Caco-2 (cell line): ENCODE results near the gene GLIS1. TPM values are rescaled to one million over a fixed set of nuclear protein-coding genes. Genes with fewer than 3 reads are reported as not detected.

Experiments used
- BruUV-seq: library from RNA; stranded (reverse); fragments of 400-500 nt; replicated peaks from 2 replicates; lab custom pipeline; 2021; lab: Mats Ljungman, UMichigan
- CTCF ChIA-PET: fragments of 300-600 bp; sonication (Branson Sonifier 250); formaldehyde crosslinking; loops from one replicate; lab custom pipeline; 2022; ENCODE audit warnings: antibody characterized with exemption; lab: Charles Lee
- POLR2A ChIA-PET: fragments of 300-600 bp; sonication (Branson Sonifier 250); formaldehyde crosslinking; loops from one replicate; lab custom pipeline; 2022; ENCODE audit warnings: antibody characterized with exemption; lab: Charles Lee
- DNase-seq, 2 experiments: peaks; one replicate each; pipeline versions ENCODE4 v3.0.0 to v3.0.0-alpha.2; 2020 to 2022
- H3K27me3 ChIP-seq: replicated peaks from 2 replicates; pipeline ENCODE4 v1.6.0; 2011; ENCODE audit warnings: low read length; ENCODE audit not compliant: control insufficient read depth, insufficient read depth
- H3K36me3 ChIP-seq: 2 replicates; pipeline ENCODE4 v1.5.1; 2011; ENCODE audit warnings: low read length; ENCODE audit not compliant: control insufficient read depth, insufficient read depth
- H3K4me1 ChIP-seq: fragments of 250-450 bp; sonication (Bioruptor Pico); 2 replicates; pipeline ENCODE4 v1.5.1; 2020; ENCODE audit warnings: mild to moderate bottlenecking
- H3K4me3 ChIP-seq: 2 replicates; pipeline ENCODE4 v1.5.1; 2011; ENCODE audit warnings: low read depth, mild to moderate bottlenecking, control low read depth, low read length
- H3K9me3 ChIP-seq: fragments of 250-450 bp; sonication (Bioruptor Pico); 2 replicates; pipeline ENCODE4 v1.5.1; 2020; ENCODE audit warnings: mild to moderate bottlenecking, moderate library complexity
- H3K27ac Mint-ChIP-seq: one replicate; pipeline ENCODE4 v1.8.0; 2022; ENCODE audit warnings: mixed read lengths; ENCODE audit not compliant: unreplicated experiment
- H3K27me3 Mint-ChIP-seq: one replicate; pipeline ENCODE4 v1.8.0; 2022; ENCODE audit warnings: mixed read lengths; ENCODE audit not compliant: insufficient read depth, unreplicated experiment
- H3K36me3 Mint-ChIP-seq: one replicate; pipeline ENCODE4 v1.8.0; 2022; ENCODE audit warnings: mild to moderate bottlenecking, mixed read lengths; ENCODE audit not compliant: insufficient read depth, unreplicated experiment
- H3K4me1 Mint-ChIP-seq: one replicate; pipeline ENCODE4 v1.8.0; 2022; ENCODE audit warnings: low read depth, mixed read lengths; ENCODE audit not compliant: unreplicated experiment
- H3K4me3 Mint-ChIP-seq: one replicate; pipeline ENCODE4 v1.8.0; 2022; ENCODE audit warnings: mild to moderate bottlenecking, moderate library complexity, mixed read lengths; ENCODE audit not compliant: unreplicated experiment
- H3K9me3 Mint-ChIP-seq: one replicate; pipeline ENCODE4 v1.8.0; 2022; ENCODE audit warnings: mixed read lengths; ENCODE audit not compliant: unreplicated experiment
- intact Hi-C: fragments of 100-400 bp; cut with micrococcal nuclease; formaldehyde crosslinking; loops from one replicate; pipeline ENCODE4 v1.10.0; 2022; ENCODE audit not compliant: unreplicated experiment
- total RNA-seq: library from RNA; stranded (reverse); gene quantifications from 2 replicates; pipeline ENCODE4 v1.2.3, GENCODE V29; 2022
- TF ChIP-seq, protein P1 (sequence below), 2 experiments: fragments of 200-600 bp in 1 of 2; IDR thresholded peaks; 1 replicate in 1 of 2; 2 replicates in 1 of 2; pipeline versions ENCODE4 v1.5.1 to v1.8.0; 2011 to 2022; ENCODE audit warnings: antibody characterized with exemption in 1 of 2, control low read depth in 1 of 2, inconsistent platforms in 1 of 2, low read depth in 1 of 2, low read length in 1 of 2, mild to moderate bottlenecking in 1 of 2, moderate library complexity in 1 of 2; ENCODE audit not compliant: insufficient read depth in 1 of 2, severe bottlenecking in 1 of 2, unreplicated experiment in 1 of 2

Gene GLIS1
- total RNA-seq, 1 experiment from 2014 or later, result not detected

DNA sequence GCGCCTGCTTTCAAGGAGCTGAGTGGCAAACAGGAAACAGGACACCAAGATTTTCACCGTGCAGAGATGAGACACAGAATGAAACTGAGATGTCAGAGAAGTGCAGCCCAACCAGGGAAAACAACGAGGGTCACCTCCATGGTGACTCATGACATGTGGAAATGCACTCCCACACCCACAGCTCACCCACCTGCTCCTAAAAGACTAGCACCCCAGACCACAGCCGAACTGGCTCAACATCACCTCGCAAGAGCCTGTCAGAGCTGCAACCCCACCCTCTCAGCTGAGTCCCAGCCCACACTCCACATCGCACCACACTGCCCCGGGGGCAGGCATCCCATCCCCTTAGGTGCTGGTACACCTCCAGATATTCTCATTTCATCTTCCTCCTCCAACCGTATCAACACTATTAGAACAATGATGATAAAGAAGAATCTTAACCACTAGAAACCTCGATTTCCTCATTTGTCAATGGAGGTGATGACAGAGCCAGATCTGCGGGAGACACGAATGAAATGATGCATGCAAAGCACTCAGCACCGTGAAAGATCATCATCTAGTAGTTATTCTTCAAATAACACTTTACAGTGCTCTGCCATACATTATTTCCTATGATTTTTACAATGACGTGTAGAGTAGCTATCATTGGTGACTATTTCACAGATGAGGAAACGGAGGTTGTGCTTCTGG, 176.5 kb downstream of the GLIS1 start:
- TF ChIP-seq, protein P1, sequence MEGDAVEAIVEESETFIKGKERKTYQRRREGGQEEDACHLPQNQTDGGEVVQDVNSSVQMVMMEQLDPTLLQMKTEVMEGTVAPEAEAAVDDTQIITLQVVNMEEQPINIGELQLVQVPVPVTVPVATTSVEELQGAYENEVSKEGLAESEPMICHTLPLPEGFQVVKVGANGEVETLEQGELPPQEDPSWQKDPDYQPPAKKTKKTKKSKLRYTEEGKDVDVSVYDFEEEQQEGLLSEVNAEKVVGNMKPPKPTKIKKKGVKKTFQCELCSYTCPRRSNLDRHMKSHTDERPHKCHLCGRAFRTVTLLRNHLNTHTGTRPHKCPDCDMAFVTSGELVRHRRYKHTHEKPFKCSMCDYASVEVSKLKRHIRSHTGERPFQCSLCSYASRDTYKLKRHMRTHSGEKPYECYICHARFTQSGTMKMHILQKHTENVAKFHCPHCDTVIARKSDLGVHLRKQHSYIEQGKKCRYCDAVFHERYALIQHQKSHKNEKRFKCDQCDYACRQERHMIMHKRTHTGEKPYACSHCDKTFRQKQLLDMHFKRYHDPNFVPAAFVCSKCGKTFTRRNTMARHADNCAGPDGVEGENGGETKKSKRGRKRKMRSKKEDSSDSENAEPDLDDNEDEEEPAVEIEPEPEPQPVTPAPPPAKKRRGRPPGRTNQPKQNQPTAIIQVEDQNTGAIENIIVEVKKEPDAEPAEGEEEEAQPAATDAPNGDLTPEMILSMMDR (IDR thresholded peaks at IDR 0.05; ENCODE audit: insufficient read depth in 1 of 2, low read depth in 1 of 2, low read length in 1 of 2, severe bottlenecking in 1 of 2, unreplicated experiment in 1 of 2), result no peak
- DNase-seq, result peak in 1 of 2 experiments; percentile 11
- H3K36me3 Mint-ChIP-seq, result no peaks in the 10 kb centered on the region
- H3K36me3 ChIP-seq, result no peaks in the 10 kb centered on the region
- CTCF ChIA-PET, result no interaction called here
- H3K27me3 ChIP-seq, result no peaks in the 10 kb centered on the region
- BruUV-seq, result no TSS peak
- H3K9me3 Mint-ChIP-seq, result peaks cover 10% of the 10 kb centered on the region
- intact Hi-C loops, result no loop called here
- no peak overlapping the region for H3K4me3 ChIP-seq
- H3K9me3 ChIP-seq, result no peaks in the 10 kb centered on the region
- no peaks in the 10 kb centered on the region for H3K4me1 ChIP-seq
- no peak overlapping the region for H3K4me3 Mint-ChIP-seq
- H3K27me3 Mint-ChIP-seq, result peaks cover 16% of the 10 kb centered on the region
- POLR2A ChIA-PET, result no interaction called here
- no peaks in the 10 kb centered on the region for H3K4me1 Mint-ChIP-seq
- no peak overlapping the region for H3K27ac Mint-ChIP-seq

DNA sequence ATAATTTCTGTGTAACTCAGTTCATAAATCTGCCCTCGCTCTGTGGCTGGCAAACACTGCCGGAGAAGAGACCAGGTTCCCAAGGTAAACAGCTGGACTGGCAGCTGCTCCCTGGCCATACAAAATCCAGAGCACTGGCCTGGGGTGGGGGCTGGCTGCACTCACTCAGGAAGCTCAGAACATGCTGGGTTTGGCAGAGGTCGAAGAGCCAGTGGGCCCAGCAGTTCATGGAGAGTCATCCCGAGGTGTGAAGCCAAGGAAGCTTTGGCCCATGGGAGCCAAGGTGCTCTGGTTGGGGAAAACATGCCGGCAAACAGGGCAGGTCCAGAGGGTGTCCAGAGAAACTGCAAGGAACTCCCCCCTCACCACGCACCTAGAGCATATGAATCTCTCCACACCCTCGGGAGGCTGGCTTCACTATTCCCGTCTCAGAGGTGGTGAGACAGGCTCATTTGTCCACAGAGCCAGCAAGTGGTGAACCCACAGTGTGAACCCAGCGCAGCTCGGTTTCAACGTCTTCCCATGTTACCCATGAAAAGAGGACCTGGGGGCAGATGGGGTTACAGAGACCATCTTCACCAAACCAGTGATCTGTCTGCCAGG, 177.4 kb downstream of the GLIS1 start:
- peaks cover 16% of the 10 kb centered on the region for H3K27me3 Mint-ChIP-seq
- no peak overlapping the region for H3K4me3 Mint-ChIP-seq
- H3K4me3 ChIP-seq, result no peak overlapping the region
- intact Hi-C loops, result no loop called here
- no peaks in the 10 kb centered on the region for H3K4me1 ChIP-seq
- H3K36me3 ChIP-seq, result no peaks in the 10 kb centered on the region
- no peaks in the 10 kb centered on the region for H3K4me1 Mint-ChIP-seq
- DNase-seq, result peak in 1 of 2 experiments; percentile 7
- ChIA-PET POLR2A (no interaction called here), CTCF (no interaction called here)
- H3K9me3 Mint-ChIP-seq, result peaks cover 4% of the 10 kb centered on the region
- no peak overlapping the region for H3K27ac Mint-ChIP-seq
- H3K9me3 ChIP-seq, result no peaks in the 10 kb centered on the region
- TF ChIP-seq, protein P1 (IDR thresholded peaks at IDR 0.05; ENCODE audit: insufficient read depth in 1 of 2, low read depth in 1 of 2, low read length in 1 of 2, severe bottlenecking in 1 of 2, unreplicated experiment in 1 of 2), result no peak
- BruUV-seq, result no TSS peak
- H3K27me3 ChIP-seq, result no peaks in the 10 kb centered on the region
- H3K36me3 Mint-ChIP-seq, result no peaks in the 10 kb centered on the region

DNA sequence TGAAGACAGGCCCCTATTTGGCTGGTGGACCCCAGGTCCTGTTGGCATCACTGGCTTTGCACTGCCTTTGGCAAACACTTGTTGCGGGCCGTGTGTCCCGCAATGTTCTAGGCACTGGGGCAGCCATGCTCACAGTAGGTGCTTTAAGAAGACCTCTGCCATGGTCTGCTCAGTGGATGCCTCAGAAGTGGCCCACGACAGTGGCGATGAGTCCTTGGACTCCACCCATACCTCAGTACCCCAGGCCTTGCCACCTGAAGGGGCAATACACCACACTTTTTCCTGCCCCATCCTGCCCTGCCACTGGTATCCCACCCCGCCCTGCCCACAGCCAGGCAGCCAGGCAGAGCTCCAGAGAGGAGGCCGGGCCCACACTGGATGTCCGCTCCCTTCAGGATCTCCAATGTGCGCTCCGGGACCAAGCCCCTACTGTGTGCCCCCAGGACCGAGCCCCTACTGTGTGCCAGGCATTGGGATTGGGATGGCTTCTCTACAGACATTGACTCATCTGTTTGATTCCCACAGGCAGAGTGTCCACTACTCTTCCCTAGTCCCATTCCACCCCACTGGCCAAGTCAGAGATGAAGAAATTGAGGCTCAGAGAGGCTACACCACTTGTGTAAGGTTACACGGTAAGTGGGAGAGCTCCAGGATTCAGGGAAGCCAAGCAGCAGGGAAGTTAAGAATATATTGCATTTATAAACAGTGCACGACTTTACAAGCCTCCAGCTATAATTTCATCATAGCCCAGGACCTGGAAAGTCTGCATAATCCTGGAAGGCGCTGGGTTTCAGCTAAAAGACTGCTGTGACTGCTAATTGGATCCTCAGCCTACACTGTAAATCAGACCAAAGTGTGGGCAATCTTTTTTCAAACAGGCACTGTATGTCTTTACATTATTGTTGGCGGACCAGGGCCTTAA, 178.1 kb downstream of the GLIS1 start:
- intact Hi-C loops, result no loop called here
- no peaks in the 10 kb centered on the region for H3K9me3 Mint-ChIP-seq
- no TSS peak for BruUV-seq
- no peaks in the 10 kb centered on the region for H3K9me3 ChIP-seq
- H3K4me3 ChIP-seq, result no peak overlapping the region
- no peak overlapping the region for H3K4me3 Mint-ChIP-seq
- H3K4me1 Mint-ChIP-seq, result no peaks in the 10 kb centered on the region
- ChIA-PET POLR2A (no interaction called here), CTCF (no interaction called here)
- DNase-seq, result peak in 1 of 2 experiments; percentile 12
- no peak overlapping the region for H3K27ac Mint-ChIP-seq
- H3K36me3 Mint-ChIP-seq, result no peaks in the 10 kb centered on the region
- peaks cover 16% of the 10 kb centered on the region for H3K27me3 Mint-ChIP-seq
- no peaks in the 10 kb centered on the region for H3K27me3 ChIP-seq
- TF ChIP-seq, protein P1 (IDR thresholded peaks at IDR 0.05; ENCODE audit: insufficient read depth in 1 of 2, low read depth in 1 of 2, low read length in 1 of 2, severe bottlenecking in 1 of 2, unreplicated experiment in 1 of 2), result no peak
- H3K36me3 ChIP-seq, result no peaks in the 10 kb centered on the region
- no peaks in the 10 kb centered on the region for H3K4me1 ChIP-seq
